Measurements from ENCODE around the gene GPR158. TPM values are rescaled to one million over a fixed set of nuclear protein-coding genes. Genes with fewer than 3 reads are reported as not detected.
"Not testable (repeated sequence)": the region's sequence is repeated elsewhere in the genome, so short reads cannot be mapped to it uniquely, and the experiment has no call there.

The GPR158 gene
- total and polyA plus RNA-seq, 4 donors = 0.42 TPM; not detected in 3

GRCh38 chr10:25162391-25162790 lies 12.4 kb upstream of the GPR158 start:
- intact Hi-C loops (cut with DNase I) = no loop called here
- H3K9me3 ChIP-seq (ENCODE audit: control insufficient read depth, low read length) = peaks cover 1% of the 10 kb centered on the region
- 56 to 58% methylated on average over 2 of the region's 2 CpGs for WGBS, 2 donors

GRCh38 chr10:25163464-25163863 lies 11.3 kb upstream of the GPR158 start:
- 87 to 90% methylated on average over 7 of the region's 7 CpGs for WGBS, 2 donors
- H3K27me3 ChIP-seq (ENCODE audit: control insufficient read depth in 1 of 2, insufficient read depth in 2 of 2, low read length in 1 of 2); H3K9me3 ChIP-seq (ENCODE audit: control insufficient read depth, low read length); H3K4me3 ChIP-seq (ENCODE audit: low read length in 2 of 2); intact Hi-C loops (cut with DNase I); DNase-seq; H3K27ac ChIP-seq (ENCODE audit: low read depth in 1 of 2, low read length in 2 of 2); H3K36me3 ChIP-seq (ENCODE audit: control insufficient read depth in 1 of 2, insufficient read depth in 2 of 2, low read length in 1 of 2); H3K4me1 ChIP-seq (ENCODE audit: control insufficient read depth in 1 of 2, insufficient read depth in 2 of 2, low read length in 2 of 2); ATAC-seq (ENCODE audit: low FRiP score): not testable (repeated sequence)

More at GRCh38 chr10:25162391-25162790, 12.4 kb upstream of the GPR158 start:
- DNase-seq (no peak), ATAC-seq (ENCODE audit: low FRiP score) (no peak)
- H3K4me3 ChIP-seq (ENCODE audit: low read length in 2 of 2) = no peak overlapping the region
- peaks cover 0 to 1% of the 10 kb centered on the region in 2 donors for H3K27me3 ChIP-seq (ENCODE audit: control insufficient read depth in 1 of 2, insufficient read depth in 2 of 2, low read length in 1 of 2)
- H3K36me3 ChIP-seq (ENCODE audit: control insufficient read depth in 1 of 2, insufficient read depth in 2 of 2, low read length in 1 of 2) = no peaks in the 10 kb centered on the region
- no peak overlapping the region for H3K27ac ChIP-seq (ENCODE audit: low read depth in 1 of 2, low read length in 2 of 2)
- H3K4me1 ChIP-seq (ENCODE audit: control insufficient read depth in 1 of 2, insufficient read depth in 2 of 2, low read length in 2 of 2) = no peaks in the 10 kb centered on the region

GRCh38 chr10:25169740-25170139 lies 5.1 kb upstream of the GPR158 start:
- Histone ChIP-seq H3K4me1 (ENCODE audit: control insufficient read depth in 1 of 2, insufficient read depth in 2 of 2, low read length in 2 of 2) (no peaks in the 10 kb centered on the region), H3K27me3 (ENCODE audit: control insufficient read depth in 1 of 2, insufficient read depth in 2 of 2, low read length in 1 of 2) (no peaks in the 10 kb centered on the region), H3K4me3 (ENCODE audit: low read length in 2 of 2) (no peak overlapping the region), H3K27ac (ENCODE audit: low read depth in 1 of 2, low read length in 2 of 2) (no peak overlapping the region), H3K9me3 (ENCODE audit: control insufficient read depth, low read length) (no peaks in the 10 kb centered on the region), H3K36me3 (ENCODE audit: control insufficient read depth in 1 of 2, insufficient read depth in 2 of 2, low read length in 1 of 2) (no peaks in the 10 kb centered on the region)
- WGBS, 2 donors = 71 to 75% methylated on average over 4 of the region's 4 CpGs
- DNase-seq (no peak), ATAC-seq (ENCODE audit: low FRiP score) (no peak)
- intact Hi-C loops (cut with DNase I) = loop anchor here in 1 of 2 donors (10.0 kb wide), 1 partner anchor 155 kb away; the partner anchor contains the start of genes ENKUR and THNSL1

- DNase-seq (no peak), ATAC-seq (ENCODE audit: low FRiP score) (no peak)
- Histone ChIP-seq H3K27me3 (ENCODE audit: control insufficient read depth in 1 of 2, insufficient read depth in 2 of 2, low read length in 1 of 2) (no peaks in the 10 kb centered on the region), H3K36me3 (ENCODE audit: control insufficient read depth in 1 of 2, insufficient read depth in 2 of 2, low read length in 1 of 2) (no peaks in the 10 kb centered on the region), H3K4me3 (ENCODE audit: low read length in 2 of 2) (no peak overlapping the region), H3K9me3 (ENCODE audit: control insufficient read depth, low read length) (no peaks in the 10 kb centered on the region), H3K27ac (ENCODE audit: low read depth in 1 of 2, low read length in 2 of 2) (no peak overlapping the region), H3K4me1 (ENCODE audit: control insufficient read depth in 1 of 2, insufficient read depth in 2 of 2, low read length in 2 of 2) (no peaks in the 10 kb centered on the region)
- WGBS, 2 donors = 55 to 71% methylated on average over 1 of the region's 1 CpG
- intact Hi-C loops (cut with DNase I) = loop anchor here in 1 of 2 donors (10.0 kb wide), 1 partner anchor 156 kb away; the partner anchor contains the start of genes ENKUR and THNSL1
Observed at GRCh38 chr10:25170627-25171026, 4.2 kb upstream of the GPR158 start.

- 1 to 2% methylated on average over 65 to 66 of the region's 66 CpGs for WGBS, 2 donors
- Histone ChIP-seq H3K27me3 (ENCODE audit: control insufficient read depth in 1 of 2, insufficient read depth in 2 of 2, low read length in 1 of 2) (peaks cover 0 to 5% of the 10 kb centered on the region in 2 donors), H3K4me3 (ENCODE audit: low read length in 2 of 2) (no peak overlapping the region), H3K4me1 (ENCODE audit: control insufficient read depth in 1 of 2, insufficient read depth in 2 of 2, low read length in 2 of 2) (no peaks in the 10 kb centered on the region), H3K36me3 (ENCODE audit: control insufficient read depth in 1 of 2, insufficient read depth in 2 of 2, low read length in 1 of 2) (no peaks in the 10 kb centered on the region), H3K9me3 (ENCODE audit: control insufficient read depth, low read length) (no peaks in the 10 kb centered on the region), H3K27ac (ENCODE audit: low read depth in 1 of 2, low read length in 2 of 2) (no peak overlapping the region)
- intact Hi-C loops (cut with DNase I) = loop anchor here in 1 of 2 donors (10.0 kb wide), 1 partner anchor 161 kb away; the partner anchor contains the start of genes ENKUR and THNSL1
- ATAC-seq (ENCODE audit: low FRiP score) (no peak), DNase-seq (peak; percentile 49 to 75)
Observed at GRCh38 chr10:25175527-25176420, 973 bp downstream of the GPR158 start.

GRCh38 chr10:25176421-25176968 lies 1.7 kb downstream of the GPR158 start:
- Histone ChIP-seq H3K9me3 (ENCODE audit: control insufficient read depth, low read length) (no peaks in the 10 kb centered on the region), H3K27ac (ENCODE audit: low read depth in 1 of 2, low read length in 2 of 2) (no peak overlapping the region), H3K4me1 (ENCODE audit: control insufficient read depth in 1 of 2, insufficient read depth in 2 of 2, low read length in 2 of 2) (no peaks in the 10 kb centered on the region), H3K36me3 (ENCODE audit: control insufficient read depth in 1 of 2, insufficient read depth in 2 of 2, low read length in 1 of 2) (no peaks in the 10 kb centered on the region), H3K27me3 (ENCODE audit: control insufficient read depth in 1 of 2, insufficient read depth in 2 of 2, low read length in 1 of 2) (peaks cover 0 to 5% of the 10 kb centered on the region in 2 donors), H3K4me3 (ENCODE audit: low read length in 2 of 2) (no peak overlapping the region)
- intact Hi-C loops (cut with DNase I) = loop anchor here in 1 of 2 donors (10.0 kb wide), 1 partner anchor 162 kb away; the partner anchor contains the start of genes ENKUR and THNSL1
- DNase-seq = no peak
- 2% methylated on average over 35 to 36 of the region's 36 CpGs for WGBS, 2 donors
- ATAC-seq (ENCODE audit: low FRiP score) = no peak

GRCh38 chr10:25177093-25177753 lies 2.4 kb downstream of the GPR158 start:
- ATAC-seq (ENCODE audit: low FRiP score) (no peak), DNase-seq (no peak)
- Histone ChIP-seq H3K4me3 (ENCODE audit: low read length in 2 of 2) (no peak overlapping the region), H3K36me3 (ENCODE audit: control insufficient read depth in 1 of 2, insufficient read depth in 2 of 2, low read length in 1 of 2) (no peaks in the 10 kb centered on the region), H3K4me1 (ENCODE audit: control insufficient read depth in 1 of 2, insufficient read depth in 2 of 2, low read length in 2 of 2) (no peaks in the 10 kb centered on the region), H3K27ac (ENCODE audit: low read depth in 1 of 2, low read length in 2 of 2) (no peak overlapping the region), H3K9me3 (ENCODE audit: control insufficient read depth, low read length) (no peaks in the 10 kb centered on the region), H3K27me3 (ENCODE audit: control insufficient read depth in 1 of 2, insufficient read depth in 2 of 2, low read length in 1 of 2) (peaks cover 0 to 5% of the 10 kb centered on the region in 2 donors)
- intact Hi-C loops (cut with DNase I) = loop anchor here in 1 of 2 donors (10.0 kb wide), 1 partner anchor 162 kb away; the partner anchor contains the start of genes ENKUR and THNSL1
- 24 to 32% methylated on average over 2 of the region's 2 CpGs for WGBS, 2 donors

GRCh38 chr10:25177754-25178135 lies 2.9 kb downstream of the GPR158 start:
- H3K36me3 ChIP-seq (ENCODE audit: control insufficient read depth in 1 of 2, insufficient read depth in 2 of 2, low read length in 1 of 2) = no peaks in the 10 kb centered on the region
- H3K4me1 ChIP-seq (ENCODE audit: control insufficient read depth in 1 of 2, insufficient read depth in 2 of 2, low read length in 2 of 2) = no peaks in the 10 kb centered on the region
- no peak for DNase-seq
- H3K4me3 ChIP-seq (ENCODE audit: low read length in 2 of 2) = no peak overlapping the region
- intact Hi-C loops (cut with DNase I) = loop anchor here in 1 of 2 donors (10.0 kb wide), 1 partner anchor 163 kb away; the partner anchor contains the start of genes ENKUR and THNSL1
- H3K9me3 ChIP-seq (ENCODE audit: control insufficient read depth, low read length) = no peaks in the 10 kb centered on the region
- ATAC-seq (ENCODE audit: low FRiP score) = no peak
- peaks cover 0 to 5% of the 10 kb centered on the region in 2 donors for H3K27me3 ChIP-seq (ENCODE audit: control insufficient read depth in 1 of 2, insufficient read depth in 2 of 2, low read length in 1 of 2)
- 80 to 92% methylated on average over 2 of the region's 2 CpGs for WGBS, 2 donors
- H3K27ac ChIP-seq (ENCODE audit: low read depth in 1 of 2, low read length in 2 of 2) = no peak overlapping the region
